ENCODE data around the gene IL1R2.

- TF ChIP-seq GATA3 (IDR thresholded peaks at IDR 0.05; ENCODE audit: low read depth, low read length) (no peak), GATA2 (IDR thresholded peaks at IDR 0.05; ENCODE audit: low read depth, low read length) (no peak)
These were observed 8.3 kb downstream of the IL1R2 start for GRCh38 chr2:102000012-102000411.

All from SH-SY5Y (cell line).